ENCODE results near the gene TOPAZ1. TPM values are rescaled to one million over a fixed set of nuclear protein-coding genes. Genes with fewer than 3 reads are reported as not detected.

TOPAZ1 gene
- total and polyA plus RNA-seq, 9 of the 15 experiments (the other 6 are each of a cell fraction or from before 2014, with no cell fraction given): 0.01 TPM; not detected in 8

GRCh38 chr3:44237161-44237560 lies 4.5 kb upstream of the TOPAZ1 start (continued):
- TF ChIP-seq ZNF318 (IDR thresholded peaks at IDR 0.05; ENCODE audit: borderline replicate concordance in 1 of 2, low read depth in 1 of 2): no peak
- peak; percentile 25; the same call in 1 of the 2 replicates for TF ChIP-seq CC2D1A (IDR thresholded peaks at IDR 0.05)
- no peak for TF ChIP-seq SNRNP70 (optimal IDR thresholded peaks at IDR 0.05; ENCODE audit: low read depth, low read length)
- no peak for TF ChIP-seq SMAD2 (IDR thresholded peaks at IDR 0.05; ENCODE audit: low read depth, low read length)
- no peak for TF ChIP-seq GABPA (tag; conservative IDR thresholded peaks at IDR 0.05; ENCODE audit: low read depth)
- peak; percentile 49 for TF ChIP-seq SOX6 (IDR thresholded peaks at IDR 0.05)
- peak; percentile 20; the same call in 1 of the 2 replicates for TF ChIP-seq NCOA1 (IDR thresholded peaks at IDR 0.05; ENCODE audit: low read depth)
- TF ChIP-seq ZBTB2 (IDR thresholded peaks at IDR 0.05): no peak
- peak; percentile 45; the same call in 1 of the 2 replicates for TF ChIP-seq SMAD4 (CRISPR knock-in tag; conservative IDR thresholded peaks at IDR 0.05)
- TF ChIP-seq ZNF444 (CRISPR knock-in tag; IDR thresholded peaks at IDR 0.05): no peak
- no peak for TF ChIP-seq HDGF (IDR thresholded peaks at IDR 0.05)
- TF ChIP-seq KLF6 (CRISPR knock-in tag; IDR thresholded peaks at IDR 0.05; ENCODE audit: borderline replicate concordance): 0 out of 2 replicates have a peak, but pooled peaks have one; percentile 38
- peak; percentile 70; the same call in 1 of the 2 replicates for TF ChIP-seq BHLHE40 (IDR thresholded peaks at IDR 0.05; ENCODE audit: low read length)
- no peak for TF ChIP-seq TEAD2 (tag; IDR thresholded peaks at IDR 0.05)
- peak in 1 of 2 experiments; percentile 23; a peak in 1 of 4 replicates for TF ChIP-seq ZNF639 (CRISPR knock-in tag; conservative IDR thresholded peaks at IDR 0.05 in 1 of 2, IDR thresholded peaks at IDR 0.05 in 1 of 2)
- TF ChIP-seq NR4A1 (CRISPR knock-in tag; IDR thresholded peaks at IDR 0.05): no peak
- peak; percentile 84 for TF ChIP-seq NR4A1 (tag; IDR thresholded peaks at IDR 0.05)
- 0 out of 2 replicates have a peak, but pooled peaks have one; percentile 44 for TF ChIP-seq ZBTB17 (CRISPR knock-in tag; IDR thresholded peaks at IDR 0.05)
- TF ChIP-seq FOXP1 (CRISPR knock-in tag; IDR thresholded peaks at IDR 0.05): no peak

Measured in K562 (cell line).